ENCODE measurements around the gene LRP2.

GRCh38 chr2:169087757-169088379, 274.5 kb downstream of the LRP2 start:
- TF ChIP-seq POLR2A (IDR thresholded peaks at IDR 0.05) (no peak), CTCF (IDR thresholded peaks at IDR 0.05) (no peak), EP300 (IDR thresholded peaks at IDR 0.05) (no peak), POLR2AphosphoS5 (IDR thresholded peaks at IDR 0.05) (no peak)

Data from upper lobe of left lung (tissue), 4 donors.